GM12878 (cell line): ENCODE data around the gene CYBC1. TPM values are rescaled to one million over a fixed set of nuclear protein-coding genes. Genes with fewer than 3 reads are reported as not detected.

ENCODE experiments used
- ATAC-seq: fragments of 200-7000 bp; cut with Tn5 transposase; 3 replicates; pipeline ENCODE4 v1.9.1; 2020; ENCODE audit warnings: mild to moderate bottlenecking, moderate library complexity
- BruUV-seq: library from RNA; stranded (reverse); fragments of 400-500 nt; replicated peaks from 2 replicates; lab custom pipeline; 2021; lab: Mats Ljungman, UMichigan
- CTCF ChIA-PET: fragments of 300-600 bp; sonication (Branson Sonifier 250); formaldehyde crosslinking; extraction: SDS; loops from one replicate; lab custom pipeline; 2021; ENCODE audit warnings: inconsistent platforms; lab: Yijun Ruan, JAX
- POLR2A ChIA-PET: fragments of 350-600 bp; formaldehyde crosslinking; extraction: SDS; loops from one replicate; lab custom pipeline; 2021; ENCODE audit warnings: inconsistent platforms; lab: Charles Lee
- RAD21 ChIA-PET: fragments of 300-600 bp; sonication (Branson Sonifier 250); formaldehyde crosslinking; loops from one replicate; lab custom pipeline; 2023; ENCODE audit warnings: antibody characterized with exemption; ENCODE audit not compliant: unreplicated experiment; lab: Charles Lee
- SMC1A ChIA-PET: fragments of 300-600 bp; sonication (Branson Sonifier 250); formaldehyde crosslinking; loops from one replicate; lab custom pipeline; 2023; ENCODE audit not compliant: unreplicated experiment, uncharacterized antibody; lab: Charles Lee
- DNase-seq: peaks from one replicate; pipeline ENCODE4 v3.0.0-alpha.2; 2011; ENCODE audit warnings: low read depth, low spot score
- FAIRE-seq: peaks from 3 replicates; lab custom pipeline; 2011; peaks lifted over from hg19 to GRCh38; lab: Jason Lieb, UNC
- H2AFZ ChIP-seq: 2 replicates; pipeline ENCODE4 v1.6.0; 2011; ENCODE audit warnings: low read depth, low read length, control low read depth; ENCODE audit not compliant: control insufficient read depth
- H3K27ac ChIP-seq: 2 replicates; pipeline ENCODE4 v1.5.1; 2011; ENCODE audit warnings: control low read depth; ENCODE audit not compliant: control insufficient read depth, insufficient read depth
- H3K27me3 ChIP-seq, 2 experiments: replicated peaks in 1 of 2; 2 replicates each; pipeline versions ENCODE4 v1.6.0 to v1.6.1; 2011; ENCODE audit warnings: low read length in 1 of 2; ENCODE audit not compliant: control insufficient read depth in 2 of 2, insufficient read depth in 2 of 2
- H3K36me3 ChIP-seq, 2 experiments: 2 replicates each; pipeline ENCODE4 v1.5.1; 2011; ENCODE audit warnings: low read length in 1 of 2; ENCODE audit not compliant: control insufficient read depth in 2 of 2, insufficient read depth in 2 of 2
- H3K4me1 ChIP-seq: 2 replicates; pipeline ENCODE4 v1.6.1; 2011; ENCODE audit warnings: mild to moderate bottlenecking, low read length, moderate library complexity, mixed read lengths; ENCODE audit not compliant: control insufficient read depth, insufficient read depth
- H3K4me2 ChIP-seq: 2 replicates; pipeline ENCODE4 v1.6.0; 2011; ENCODE audit warnings: control low read depth; ENCODE audit not compliant: control insufficient read depth, insufficient read depth
- H3K4me3 ChIP-seq: fragments of 200-600 bp; sonication (generic); 2 replicates; pipeline ENCODE4 v1.5.1; 2016
- H3K79me2 ChIP-seq: 2 replicates; pipeline ENCODE4 v1.6.0; 2011; ENCODE audit warnings: low read length; ENCODE audit not compliant: control insufficient read depth, insufficient read depth
- H3K9ac ChIP-seq: 2 replicates; pipeline ENCODE4 v1.8.0; 2011; ENCODE audit warnings: low read length, control low read depth, mixed read lengths; ENCODE audit not compliant: control insufficient read depth, insufficient read depth
- H3K9me3 ChIP-seq: replicated peaks from 3 replicates; pipeline ENCODE4 v1.5.1; 2011; ENCODE audit warnings: mild to moderate bottlenecking, low read length; ENCODE audit not compliant: control insufficient read depth, insufficient read depth
- H4K20me1 ChIP-seq: 2 replicates; pipeline ENCODE4 v1.6.0; 2011; ENCODE audit not compliant: control insufficient read depth, insufficient read depth
- CEBPB ChIP-seq, 2 experiments: fragments of 150-350 bp in 1 of 2; IDR thresholded peaks; 2 replicates each; pipeline ENCODE4 v1.6.1; 2012 to 2014; ENCODE audit warnings: low read depth in 2 of 2, low read length in 2 of 2, borderline replicate concordance in 1 of 2, inconsistent platforms in 1 of 2
- FOS ChIP-seq: IDR thresholded peaks from 3 replicates; pipeline ENCODE4 v1.6.1; 2011; ENCODE audit warnings: borderline replicate concordance; ENCODE audit not compliant: insufficient read length; ENCODE audit errors: extremely low read depth
- IKZF1 ChIP-seq: fragments of 450-650 bp; conservative IDR thresholded peaks from 2 replicates; pipeline ENCODE4 v1.6.1; 2017; ENCODE audit warnings: antibody characterized with exemption, mild to moderate bottlenecking
- LARP7 ChIP-seq: fragments of 450-650 bp; IDR thresholded peaks from 2 replicates; pipeline ENCODE4 v1.6.1; 2017; ENCODE audit warnings: mild to moderate bottlenecking
- PML ChIP-seq: IDR thresholded peaks from 2 replicates; pipeline ENCODE4 v1.6.1; 2012; ENCODE audit warnings: low read length, inconsistent platforms
- SIN3A ChIP-seq: IDR thresholded peaks from 2 replicates; pipeline ENCODE4 v1.6.1; 2012; ENCODE audit warnings: low read depth, low read length, improper control_type of control experiment
- SREBF1 ChIP-seq: IDR thresholded peaks from 2 replicates; pipeline ENCODE4 v1.6.1; 2012; ENCODE audit warnings: mild to moderate bottlenecking, low read length
- ZNF207 ChIP-seq: fragments of 450-650 bp; IDR thresholded peaks from 2 replicates; pipeline ENCODE4 v1.6.1; 2014; ENCODE audit warnings: antibody characterized with exemption, mild to moderate bottlenecking, borderline replicate concordance
- WGBS: methylation state at CpG from one replicate; pipeline ENCODE4 v1.1.6; 2016; ENCODE audit warnings: low lambda C conversion rate; ENCODE audit not compliant: insufficient replicate concordance, insufficient coverage; ENCODE audit errors: missing lambda C conversion rate; 5-methylcytosine and 5-hydroxymethylcytosine counted together
- in situ Hi-C: fragments of 300-500 bp; cut with MboI; formaldehyde crosslinking; loops from 9 replicates; pipeline ENCODE4 v1.14.3; 2018; ENCODE audit warnings: mixed read lengths
- intact Hi-C: fragments of 100-400 bp; cut with micrococcal nuclease; formaldehyde crosslinking; loops from one replicate; pipeline ENCODE4 v1.14.2; 2022; ENCODE audit not compliant: unreplicated experiment
- polyA plus RNA-seq, 11 experiments: library from polyadenylated mRNA; depleted of rRNA in 4 of 11; unstranded in 6 of 11; stranded (reverse) in 5 of 11; fragments of >200 nt; fragmentation: Nextera tagmentation in 4 of 11; fragmentation: Illumina TruSeq in 1 of 11; extraction: Ambion mirVana in 4 of 11; extraction: Trizol in 1 of 11; gene quantifications; 1 replicate in 1 of 11; 2 replicates in 10 of 11; pipeline versions ENCODE4 v1.2.1 to v1.2.3, GENCODE V29; 2011 to 2016; ENCODE audit warnings: inconsistent platforms in 2 of 11, missing spikeins in 2 of 11, low read depth in 1 of 11
- total RNA-seq, 4 experiments: library from RNA; depleted of rRNA in 3 of 4; stranded (reverse); fragments of >200 nt in 3 of 4; fragmentation: Illumina TruSeq in 1 of 4; extraction: Trizol in 1 of 4; gene quantifications; 2 replicates each; pipeline versions ENCODE4 v1.2.1 to v1.2.3, GENCODE V29; 2013 to 2021
- TF ChIP-seq, protein P1 (sequence below): IDR thresholded peaks from 2 replicates; pipeline ENCODE4 v1.6.1; 2012; ENCODE audit warnings: low read depth, low read length, improper control_type of control experiment
- TF ChIP-seq, protein P2 (sequence below): fragments of 450-650 bp; formaldehyde crosslinking; IDR thresholded peaks from 2 replicates; pipeline ENCODE4 v1.5.0; 2022; ENCODE audit warnings: mild to moderate bottlenecking, missing genetic modification characterization

The CYBC1 gene
- total and polyA plus RNA-seq, 10 of the 15 experiments (the other 5 are each of a cell fraction or from before 2014, with no cell fraction given), result 4.2 to 162 (median 133) TPM

DNA sequence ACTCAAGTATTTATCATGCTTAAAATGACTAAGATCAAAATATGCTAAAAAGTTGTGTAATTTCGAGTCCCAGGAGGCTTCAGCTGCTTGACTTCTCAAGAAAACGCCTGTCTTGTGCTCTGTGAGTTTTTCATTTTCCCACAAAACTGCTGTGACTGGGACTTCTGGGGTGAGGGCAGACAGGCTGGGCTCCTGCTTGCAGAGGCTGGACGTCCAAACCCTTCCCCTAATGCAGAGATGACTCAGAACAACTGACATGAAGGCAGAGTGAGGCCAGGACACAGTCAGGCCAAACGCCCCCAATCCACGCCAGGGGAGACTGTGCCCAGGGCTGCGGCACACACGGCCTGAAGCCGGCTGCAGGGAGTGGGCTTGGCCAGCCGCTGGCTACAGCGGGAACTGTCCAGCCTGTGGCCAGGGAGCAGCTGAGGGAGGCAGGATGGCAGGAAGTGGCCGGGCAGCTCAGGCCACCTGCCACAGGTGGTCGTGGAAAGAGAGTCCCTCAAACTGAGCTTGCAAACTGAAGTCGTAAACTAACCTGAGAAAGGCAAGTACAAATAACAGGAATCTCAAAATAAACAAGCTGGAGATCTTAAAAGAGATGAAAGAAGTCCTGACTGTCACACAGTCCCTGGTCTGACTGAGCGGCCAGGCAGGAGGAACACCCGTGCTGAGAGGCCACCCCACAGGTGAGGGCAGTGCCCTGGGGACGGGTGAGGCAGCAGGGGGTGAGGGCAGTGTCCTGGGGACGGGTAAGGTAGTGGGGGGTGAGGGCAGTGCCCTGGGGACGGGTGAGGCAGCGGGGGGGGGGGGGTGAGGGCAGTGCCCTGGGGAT is 53.7 kb downstream of the CYBC1 start:
- Histone ChIP-seq H3K27ac (no peak overlapping the region), H3K36me3 (peaks cover 1 to 2% of the 10 kb centered on the region in 2 experiments; a peak in 2 of 4 replicates), H4K20me1 (no peaks in the 10 kb centered on the region), H3K4me2 (no peak overlapping the region), H3K9ac (no peak overlapping the region), H3K4me3 (no peak overlapping the region), H3K4me1 (peaks cover 3% of the 10 kb centered on the region; the same call in 1 of the 2 replicates), H3K79me2 (no peaks in the 10 kb centered on the region), H2AFZ (no peak overlapping the region), H3K27me3 (no peaks in the 10 kb centered on the region), H3K9me3 (no peaks in the 10 kb centered on the region)
- FAIRE-seq, result no peak
- ChIA-PET RAD21 (no interaction called here), CTCF (no interaction called here), POLR2A (interaction anchor here (0.5 kb wide), 1 partner anchor 198 kb away, joined by 5 read pairs; no protein-coding TSS in a partner anchor), SMC1A (no interaction called here)
- TF ChIP-seq SREBF1, result no peak
- no peak for TF ChIP-seq PML
- TF ChIP-seq, protein P1, sequence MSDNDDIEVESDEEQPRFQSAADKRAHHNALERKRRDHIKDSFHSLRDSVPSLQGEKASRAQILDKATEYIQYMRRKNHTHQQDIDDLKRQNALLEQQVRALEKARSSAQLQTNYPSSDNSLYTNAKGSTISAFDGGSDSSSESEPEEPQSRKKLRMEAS, result no peak
- no peak for TF ChIP-seq LARP7
- TF ChIP-seq FOS, result no peak
- no peak for TF ChIP-seq CEBPB (IDR thresholded peaks at IDR 0.05; ENCODE audit: borderline replicate concordance in 1 of 2, low read depth in 2 of 2, low read length in 2 of 2)
- no peak for TF ChIP-seq IKZF1
- TF ChIP-seq SIN3A, result no peak
- TF ChIP-seq ZNF207, result no peak
- TF ChIP-seq, protein P2, sequence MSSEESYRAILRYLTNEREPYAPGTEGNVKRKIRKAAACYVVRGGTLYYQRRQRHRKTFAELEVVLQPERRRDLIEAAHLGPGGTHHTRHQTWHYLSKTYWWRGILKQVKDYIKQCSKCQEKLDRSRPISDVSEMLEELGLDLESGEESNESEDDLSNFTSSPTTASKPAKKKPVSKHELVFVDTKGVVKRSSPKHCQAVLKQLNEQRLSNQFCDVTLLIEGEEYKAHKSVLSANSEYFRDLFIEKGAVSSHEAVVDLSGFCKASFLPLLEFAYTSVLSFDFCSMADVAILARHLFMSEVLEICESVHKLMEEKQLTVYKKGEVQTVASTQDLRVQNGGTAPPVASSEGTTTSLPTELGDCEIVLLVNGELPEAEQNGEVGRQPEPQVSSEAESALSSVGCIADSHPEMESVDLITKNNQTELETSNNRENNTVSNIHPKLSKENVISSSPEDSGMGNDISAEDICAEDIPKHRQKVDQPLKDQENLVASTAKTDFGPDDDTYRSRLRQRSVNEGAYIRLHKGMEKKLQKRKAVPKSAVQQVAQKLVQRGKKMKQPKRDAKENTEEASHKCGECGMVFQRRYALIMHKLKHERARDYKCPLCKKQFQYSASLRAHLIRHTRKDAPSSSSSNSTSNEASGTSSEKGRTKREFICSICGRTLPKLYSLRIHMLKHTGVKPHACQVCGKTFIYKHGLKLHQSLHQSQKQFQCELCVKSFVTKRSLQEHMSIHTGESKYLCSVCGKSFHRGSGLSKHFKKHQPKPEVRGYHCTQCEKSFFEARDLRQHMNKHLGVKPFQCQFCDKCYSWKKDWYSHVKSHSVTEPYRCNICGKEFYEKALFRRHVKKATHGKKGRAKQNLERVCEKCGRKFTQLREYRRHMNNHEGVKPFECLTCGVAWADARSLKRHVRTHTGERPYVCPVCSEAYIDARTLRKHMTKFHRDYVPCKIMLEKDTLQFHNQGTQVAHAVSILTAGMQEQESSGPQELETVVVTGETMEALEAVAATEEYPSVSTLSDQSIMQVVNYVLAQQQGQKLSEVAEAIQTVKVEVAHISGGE, result no peak
- DNase-seq, result no peak
- intact Hi-C loops (no loop called here), in situ Hi-C loops (no loop called here)
- ATAC-seq, result no peak
- WGBS, result 52% methylated on average over 18 of the region's 19 CpGs
- no TSS peak for BruUV-seq
